GM04504 (cell line): ENCODE results near the gene CHST11.

Experiments used
- DNase-seq: peaks from one replicate; pipeline ENCODE4 v3.0.0-alpha.2; 2012; ENCODE audit warnings: low read depth

The CHST11 gene

DNA sequence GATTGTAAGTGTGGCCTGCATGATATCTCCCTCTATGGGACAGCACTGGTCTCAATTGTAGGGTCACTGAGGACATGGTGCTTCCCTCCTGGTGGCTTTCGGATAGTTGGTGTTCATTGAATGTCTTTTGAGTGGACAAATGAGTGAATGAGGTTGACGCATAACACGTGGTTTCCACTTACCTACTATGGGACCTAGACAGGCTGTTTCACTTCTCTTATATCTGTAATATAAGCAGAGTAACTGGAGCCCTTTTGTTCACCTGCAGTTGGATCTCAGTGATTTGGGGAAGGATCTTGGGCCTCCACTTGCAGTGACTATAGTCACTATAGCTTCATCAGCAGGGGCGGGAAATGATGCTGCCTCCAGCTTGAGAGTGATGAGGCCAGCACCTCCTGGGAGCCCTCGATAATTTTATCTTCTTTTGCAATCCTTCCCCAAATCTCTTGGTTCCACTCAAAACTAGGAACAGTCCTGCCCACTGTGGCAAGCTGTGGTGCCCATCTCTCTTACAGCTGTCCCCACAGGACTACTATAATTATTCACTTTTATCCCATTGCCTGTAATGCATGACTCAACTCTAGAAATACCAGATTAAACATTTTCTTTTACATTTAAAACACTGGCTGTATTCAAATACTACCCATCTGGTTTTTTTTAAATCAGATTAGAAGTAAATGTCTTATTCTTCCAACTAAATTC lies 242.9 kb downstream of the CHST11 start:
- DNase-seq = no peak

DNA sequence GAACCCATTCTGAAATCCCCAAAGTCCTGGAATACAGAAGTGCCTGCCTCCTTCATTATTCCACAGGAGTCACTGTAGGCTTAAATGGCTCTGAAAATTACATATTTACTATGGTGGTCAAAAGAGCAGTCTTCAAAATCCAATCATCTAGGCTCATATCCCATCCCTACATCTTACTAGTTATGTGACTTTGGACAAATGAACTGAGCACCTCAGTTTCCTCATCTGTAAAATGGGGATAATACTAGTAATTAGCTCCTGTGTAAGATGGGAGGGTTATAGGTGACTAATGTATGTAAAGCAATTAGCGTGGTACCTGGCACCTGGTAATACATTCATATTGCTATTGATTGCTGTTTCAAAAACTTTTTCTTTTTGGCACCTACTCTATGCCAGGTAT lies 243.6 kb downstream of the CHST11 start:
- DNase-seq = no peak

DNA sequence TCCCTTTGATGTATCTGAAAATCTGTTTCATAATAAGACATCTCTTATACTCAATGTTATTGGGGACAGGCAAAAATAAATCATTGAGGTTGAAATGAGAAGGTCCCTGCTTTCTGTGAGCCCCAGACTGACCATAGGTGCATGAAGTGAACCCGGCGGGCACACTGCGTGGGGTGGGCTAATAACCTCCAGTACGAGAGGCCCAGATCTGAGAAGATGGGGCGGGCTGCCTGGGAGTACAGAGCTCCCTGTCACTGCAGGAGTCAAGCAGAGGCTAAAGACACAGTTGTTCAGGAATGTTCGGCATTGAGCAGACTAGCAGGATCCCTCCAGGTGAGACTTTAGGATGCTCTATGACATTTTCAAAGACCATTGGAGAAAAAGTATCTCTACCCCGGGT lies 244.6 kb downstream of the CHST11 start:
- no peak for DNase-seq

DNA sequence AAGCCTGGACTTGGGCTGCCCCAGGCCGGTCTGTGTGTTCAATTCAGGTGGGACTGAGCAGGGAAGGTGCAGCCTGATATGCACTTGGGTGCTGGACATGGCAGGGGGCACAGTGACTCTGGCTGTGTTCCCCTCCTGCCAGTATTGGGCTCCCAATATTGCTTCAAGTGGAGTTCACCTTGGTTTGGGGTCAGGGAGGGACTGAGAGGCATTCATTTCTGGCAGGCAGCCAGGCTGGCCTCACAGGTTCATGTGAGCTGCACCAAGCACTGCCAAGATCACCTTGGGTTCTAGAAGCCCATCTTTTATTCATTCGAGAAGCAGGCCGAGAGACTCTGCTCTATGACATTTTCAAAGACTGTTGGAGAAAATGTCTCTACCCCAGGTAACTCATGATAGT lies 245.0 kb downstream of the CHST11 start:
- DNase-seq = no peak

DNA sequence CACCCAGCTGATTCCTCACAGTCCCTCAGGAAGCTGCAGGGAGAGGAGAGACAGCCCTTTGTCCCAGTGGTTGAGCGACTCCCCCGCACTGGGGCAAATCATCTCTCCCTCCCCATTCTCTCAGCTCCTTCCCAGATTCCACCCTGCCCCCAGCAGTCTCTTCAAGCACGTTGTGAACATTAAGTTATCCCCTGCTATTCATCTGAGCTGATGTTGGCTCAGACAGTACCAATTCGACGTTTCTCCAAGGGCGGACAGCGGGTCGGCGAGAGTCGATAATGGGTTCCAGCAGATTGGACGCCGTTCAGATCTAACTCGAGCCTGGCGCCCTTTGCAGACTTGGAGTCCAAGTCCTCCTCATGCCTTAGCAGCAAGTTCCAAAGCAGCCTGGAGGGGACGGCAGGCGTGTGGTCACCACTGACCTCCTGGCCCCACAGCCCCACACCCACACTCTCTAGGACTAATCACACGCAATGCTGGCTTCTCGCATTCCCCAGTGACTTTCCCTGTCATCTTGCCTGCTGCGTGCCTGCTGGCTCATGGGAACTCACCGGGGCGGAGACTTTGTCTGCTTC lies 245.9 kb downstream of the CHST11 start:
- peak; percentile 80 for DNase-seq

DNA sequence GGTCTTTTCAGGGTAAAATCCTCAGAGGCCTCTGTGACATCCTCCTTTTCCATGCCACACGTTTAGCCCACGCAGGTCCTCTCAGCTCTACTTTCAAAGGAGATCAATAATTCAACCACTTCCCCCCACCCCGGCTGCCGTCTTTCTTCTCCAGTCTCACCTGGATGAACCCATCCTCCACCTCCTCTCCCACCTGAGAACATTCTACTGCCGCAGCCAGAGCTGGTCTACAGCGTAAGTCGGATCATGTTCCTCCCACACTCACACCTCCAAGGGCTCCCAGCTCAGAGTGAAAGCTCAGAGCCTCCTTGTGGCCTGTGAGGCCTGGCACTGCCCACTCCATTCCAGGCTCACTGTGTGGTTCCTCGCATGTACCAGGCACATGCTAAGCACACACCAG lies 246.6 kb downstream of the CHST11 start:
- no peak for DNase-seq

DNA sequence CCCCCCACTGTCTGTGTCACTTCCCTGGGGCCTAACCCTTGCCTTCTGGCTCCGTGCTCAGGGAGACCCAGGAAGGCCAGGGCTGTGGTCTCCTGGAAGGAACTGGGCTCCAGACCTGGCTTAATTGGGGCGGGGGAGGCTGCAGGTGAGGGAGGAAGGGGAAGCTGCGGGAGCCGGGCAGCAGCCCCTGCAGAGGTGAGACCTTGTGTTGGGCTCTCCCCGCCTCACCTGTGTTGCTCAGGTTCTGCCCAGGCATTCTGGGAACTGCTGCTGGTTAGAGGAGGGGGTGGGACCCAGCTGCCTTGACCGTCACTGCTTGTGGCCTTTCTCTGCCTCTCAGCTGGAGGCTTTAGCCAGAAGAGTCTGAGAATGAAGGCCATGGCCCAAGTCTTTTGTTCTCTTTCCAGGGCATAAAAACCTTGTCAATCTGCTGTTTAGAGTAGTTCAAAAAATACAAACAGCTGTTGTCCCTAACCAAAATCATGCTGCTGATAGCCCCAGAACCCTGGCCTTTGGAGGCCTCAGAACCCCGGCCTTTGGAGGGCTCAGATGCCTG lies 247.6 kb downstream of the CHST11 start:
- DNase-seq = no peak

DNA sequence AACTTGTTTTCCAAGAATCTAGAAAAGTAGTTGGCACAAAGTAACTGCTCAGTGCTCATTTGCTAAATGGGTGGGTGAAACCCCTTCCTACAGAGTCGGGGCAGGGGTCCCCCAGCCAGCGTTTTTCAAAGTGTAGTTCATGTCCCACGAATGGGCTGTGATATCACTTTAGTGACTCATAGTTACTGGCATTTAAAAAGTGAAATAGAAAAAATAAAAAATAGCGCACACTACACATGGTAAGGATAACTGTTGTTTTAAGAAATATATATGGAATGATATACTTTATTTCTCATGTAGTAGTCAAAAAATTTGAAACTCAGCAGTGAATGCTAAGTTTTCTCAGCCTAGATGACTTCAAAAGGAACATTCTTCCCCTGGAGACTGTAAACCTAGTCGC lies 250.4 kb downstream of the CHST11 start:
- DNase-seq = no peak

DNA sequence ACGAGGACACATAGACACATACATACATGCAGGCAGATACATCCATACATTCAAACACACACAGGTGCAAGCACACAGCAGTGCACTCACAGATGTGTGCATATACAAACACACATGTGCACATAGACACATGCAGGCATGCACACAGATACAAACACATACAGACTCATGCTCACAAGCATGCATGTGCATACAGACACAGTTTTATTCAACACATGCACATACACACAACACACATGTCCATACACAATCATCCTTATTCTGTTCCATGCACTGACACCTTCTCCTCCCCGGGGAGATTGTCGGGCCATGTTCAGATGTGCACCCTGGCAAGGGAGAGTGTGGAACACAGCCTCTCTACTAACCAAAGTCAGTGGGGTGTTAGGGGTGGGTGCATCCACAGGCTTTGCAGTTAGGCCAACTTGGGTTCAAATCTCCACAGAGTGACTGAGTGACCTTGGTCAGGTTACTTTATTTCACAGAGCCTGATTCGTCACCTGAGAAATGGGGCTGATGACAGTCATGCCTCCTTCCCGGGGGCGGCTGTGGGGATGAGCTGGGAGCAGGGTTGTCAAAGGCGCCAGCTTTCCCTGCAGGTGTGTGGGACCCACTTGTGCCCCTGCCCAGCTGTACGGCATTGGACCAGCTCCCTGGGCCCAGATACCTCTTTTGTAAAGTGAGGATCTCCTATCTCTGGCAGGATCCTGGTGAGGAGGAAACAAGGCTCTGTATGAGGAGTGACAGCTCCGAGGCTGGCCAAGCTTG lies 251.2 kb downstream of the CHST11 start:
- no peak for DNase-seq

DNA sequence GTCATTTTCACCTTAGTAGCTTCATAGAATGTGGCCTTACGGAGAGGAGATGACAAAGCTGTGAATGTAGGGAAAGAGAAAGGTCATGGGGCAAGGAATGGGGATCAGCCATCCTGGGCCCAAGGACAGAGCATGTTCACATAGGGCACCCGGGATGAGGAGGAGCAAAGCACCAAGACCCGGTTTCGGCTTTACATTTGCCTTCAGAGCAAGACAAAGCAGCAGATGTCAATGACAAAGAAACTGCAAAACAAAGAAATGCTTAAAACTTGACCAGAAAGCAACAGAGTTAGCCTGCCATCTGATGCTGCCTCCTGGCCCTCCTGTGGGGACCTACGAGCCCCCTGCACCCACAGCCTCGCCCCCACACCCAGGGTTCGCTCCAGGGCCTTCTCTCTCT lies 252.1 kb downstream of the CHST11 start:
- DNase-seq = no peak

DNA sequence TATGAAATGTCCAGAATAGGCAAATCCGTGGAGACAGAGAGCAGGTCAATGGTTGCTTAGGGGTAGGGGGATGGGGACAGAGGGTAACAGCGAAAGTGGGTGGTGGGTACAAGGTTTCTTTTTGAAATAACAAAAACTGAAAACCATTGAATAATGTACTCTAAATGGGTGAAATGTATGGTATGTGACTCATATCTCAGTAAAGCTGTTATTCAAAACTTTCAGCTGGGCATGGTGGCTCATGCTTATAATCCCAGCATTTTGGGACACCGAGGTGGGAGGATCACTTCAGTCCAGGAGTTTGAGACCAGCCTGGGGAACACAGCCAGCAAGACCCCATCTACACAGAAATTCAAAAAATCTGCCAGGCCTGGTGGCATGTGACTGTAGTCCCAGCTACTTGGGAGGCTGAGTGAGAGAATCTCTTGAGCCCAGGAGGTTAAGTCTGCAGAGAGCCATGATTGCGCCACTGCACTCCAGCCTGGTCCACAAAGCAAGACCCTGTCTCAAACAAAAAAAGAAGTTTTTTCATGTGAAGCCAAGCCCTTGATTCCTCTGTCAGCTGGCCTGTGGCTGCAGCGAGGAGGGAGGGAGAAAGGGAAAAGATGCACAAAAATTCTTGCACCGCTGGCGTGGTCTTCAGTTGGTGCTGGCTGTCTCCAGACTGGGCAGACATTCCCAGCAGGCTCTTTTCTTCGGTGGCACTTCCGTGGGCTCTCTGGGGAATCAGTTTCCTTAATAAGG lies 253.1 kb downstream of the CHST11 start:
- no peak for DNase-seq

DNA sequence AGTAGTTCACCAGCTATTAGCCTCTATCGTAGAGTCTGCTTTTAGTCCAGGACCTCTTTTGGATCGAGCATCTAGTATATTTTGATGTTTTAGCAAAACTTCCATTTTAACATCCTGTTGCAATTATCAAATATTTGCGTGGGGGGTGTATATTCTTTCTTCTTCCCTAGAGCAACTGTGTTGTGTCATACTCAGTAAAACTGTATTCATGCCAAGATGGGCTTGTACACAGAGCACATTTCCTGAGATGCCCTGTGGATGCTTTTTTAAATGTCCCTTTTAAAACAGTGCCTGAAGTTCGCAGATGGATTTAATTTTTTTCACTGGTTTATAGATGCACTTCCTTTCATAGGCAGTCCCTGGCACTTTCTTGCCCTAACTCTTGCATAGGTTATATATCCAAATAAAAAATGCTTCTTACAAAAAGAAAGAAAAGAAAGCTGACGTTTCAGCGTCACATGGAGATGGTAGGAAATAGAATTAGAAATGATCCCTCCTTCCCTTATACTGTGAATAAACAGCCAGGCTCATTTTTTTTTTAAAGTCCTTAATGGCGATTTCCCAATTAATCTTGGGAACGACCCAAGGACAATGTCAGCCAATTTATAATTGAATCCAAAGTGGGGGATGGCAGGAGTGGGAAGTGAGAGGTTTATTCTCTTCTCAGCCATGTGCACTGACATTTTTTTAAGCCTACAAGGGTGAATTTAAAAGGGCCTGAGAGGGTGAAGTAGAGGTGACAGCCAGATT lies 254.4 kb downstream of the CHST11 start:
- peak; percentile 83 for DNase-seq

DNA sequence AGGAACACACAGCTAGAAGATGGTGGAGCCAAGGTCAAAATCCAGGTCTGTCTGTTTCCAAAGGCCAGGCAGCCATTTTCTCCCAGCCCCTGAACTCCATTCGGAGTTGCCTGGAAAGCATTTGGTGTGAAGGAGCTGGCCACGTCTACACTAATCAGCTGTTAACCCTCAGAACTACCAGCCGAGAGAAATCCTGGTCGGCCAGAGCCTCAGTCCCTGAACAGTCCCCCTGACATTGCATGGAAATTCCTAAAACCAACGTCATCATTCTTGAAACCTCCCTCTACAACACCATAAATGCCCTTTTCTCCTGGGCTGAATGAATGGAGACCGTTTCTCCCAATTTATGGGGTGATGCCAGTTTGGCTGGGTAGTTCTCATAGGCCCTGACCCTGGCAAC lies 255.7 kb downstream of the CHST11 start:
- DNase-seq = no peak

DNA sequence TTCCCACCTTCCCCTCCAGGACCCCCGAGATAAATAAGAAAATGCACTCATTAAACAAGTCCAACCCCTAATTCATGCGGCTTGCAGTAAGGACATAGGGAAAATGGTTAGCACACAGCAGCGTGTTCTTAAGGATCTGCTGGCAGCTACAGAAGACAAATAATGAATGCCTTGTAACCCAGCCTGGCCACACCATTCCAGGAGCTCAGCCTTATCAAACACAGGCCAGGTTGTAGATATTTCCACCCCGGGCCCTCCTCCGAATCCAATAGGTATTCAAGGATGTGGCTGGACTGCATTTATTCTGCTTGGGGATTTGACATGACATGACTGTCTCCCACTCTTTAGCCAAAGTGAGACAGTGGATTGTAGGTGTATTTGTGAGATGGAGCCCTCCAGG lies 256.2 kb downstream of the CHST11 start:
- DNase-seq = no peak

DNA sequence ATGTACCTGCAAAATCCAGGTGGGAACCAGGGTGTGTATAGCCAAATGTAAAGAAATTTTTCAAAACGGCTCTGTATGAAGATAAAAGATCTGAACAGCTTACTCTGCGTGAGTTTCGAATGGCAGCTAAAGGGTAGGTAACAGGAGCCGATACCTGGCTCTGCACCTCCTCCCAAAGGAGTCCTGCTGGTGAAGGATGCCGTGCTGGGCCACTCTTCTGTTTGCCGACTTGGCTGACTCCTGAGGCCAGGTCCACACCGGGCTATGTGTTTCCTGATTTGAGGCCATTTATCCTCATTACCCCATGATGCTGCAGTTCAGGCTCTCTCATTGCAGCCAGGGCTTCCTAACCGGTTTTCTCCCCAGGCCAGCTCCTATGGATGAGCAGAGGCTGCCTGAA lies 256.7 kb downstream of the CHST11 start:
- no peak for DNase-seq

DNA sequence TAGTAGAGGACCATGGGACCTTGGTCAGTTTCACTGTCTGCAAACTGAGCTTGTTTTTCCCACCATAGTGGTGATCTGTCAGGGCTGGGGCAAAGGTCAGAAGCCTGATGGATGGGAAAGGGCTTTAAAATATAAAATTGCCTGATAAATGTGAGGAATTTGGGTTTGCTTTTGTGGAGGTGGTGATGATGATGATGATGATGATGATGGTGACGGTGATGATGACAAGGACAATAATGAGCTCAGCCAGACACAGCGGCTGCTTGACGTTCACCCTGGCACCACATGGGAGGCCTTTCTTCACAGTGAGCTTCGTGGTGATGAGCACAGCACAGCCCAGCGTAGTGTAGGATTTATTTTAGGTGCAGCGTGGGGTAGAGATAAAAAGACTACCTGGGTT lies 257.6 kb downstream of the CHST11 start:
- no peak for DNase-seq

DNA sequence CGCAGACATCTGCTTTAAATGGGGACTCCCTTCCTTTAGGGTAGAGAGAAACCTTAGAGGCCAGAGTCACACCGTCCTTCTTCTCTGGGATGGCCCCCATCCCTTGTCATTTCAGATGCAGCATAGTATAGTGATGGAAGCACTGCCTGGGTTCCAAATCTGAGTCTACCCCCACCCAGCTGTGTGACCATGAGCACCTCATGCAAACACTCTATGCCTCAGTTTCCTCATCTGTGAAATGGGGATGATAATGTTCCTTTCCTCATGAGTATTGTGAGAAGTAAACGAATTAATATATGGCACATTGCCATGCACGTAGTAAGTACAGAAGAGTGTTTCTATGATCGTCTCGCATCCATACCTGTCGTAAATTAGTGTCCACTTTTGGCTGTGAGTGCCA lies 259.4 kb downstream of the CHST11 start:
- DNase-seq = no peak

DNA sequence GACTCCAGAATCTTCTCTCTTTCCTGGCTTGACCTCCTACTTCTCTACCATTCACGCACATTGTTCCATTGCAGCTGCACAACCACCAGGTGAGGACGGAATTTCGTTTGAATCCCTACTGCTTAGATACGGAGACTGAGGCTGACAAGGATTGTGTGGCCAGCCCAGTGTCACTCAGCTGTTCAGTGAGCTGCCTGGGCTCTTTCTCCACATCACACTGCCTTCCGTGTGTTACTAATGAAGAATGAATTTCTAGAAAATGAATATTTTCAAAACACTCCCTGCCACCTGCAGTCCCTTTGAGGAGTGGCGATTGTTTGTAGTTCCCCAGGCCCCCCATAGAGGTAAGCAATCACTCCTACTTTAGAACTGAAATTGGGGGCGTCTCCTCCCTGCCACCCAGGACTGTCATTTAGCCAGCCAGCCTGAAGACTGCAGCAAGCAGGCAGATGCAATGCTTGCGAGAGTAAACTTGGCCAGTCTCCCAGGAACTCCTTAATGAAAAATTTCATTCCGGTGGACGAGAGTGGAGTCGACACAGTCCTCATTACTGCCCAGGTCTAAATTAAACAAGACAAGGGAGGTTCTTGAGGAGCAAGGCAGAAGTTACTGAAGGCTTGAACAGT lies 261.7 kb downstream of the CHST11 start:
- DNase-seq = no peak

DNA sequence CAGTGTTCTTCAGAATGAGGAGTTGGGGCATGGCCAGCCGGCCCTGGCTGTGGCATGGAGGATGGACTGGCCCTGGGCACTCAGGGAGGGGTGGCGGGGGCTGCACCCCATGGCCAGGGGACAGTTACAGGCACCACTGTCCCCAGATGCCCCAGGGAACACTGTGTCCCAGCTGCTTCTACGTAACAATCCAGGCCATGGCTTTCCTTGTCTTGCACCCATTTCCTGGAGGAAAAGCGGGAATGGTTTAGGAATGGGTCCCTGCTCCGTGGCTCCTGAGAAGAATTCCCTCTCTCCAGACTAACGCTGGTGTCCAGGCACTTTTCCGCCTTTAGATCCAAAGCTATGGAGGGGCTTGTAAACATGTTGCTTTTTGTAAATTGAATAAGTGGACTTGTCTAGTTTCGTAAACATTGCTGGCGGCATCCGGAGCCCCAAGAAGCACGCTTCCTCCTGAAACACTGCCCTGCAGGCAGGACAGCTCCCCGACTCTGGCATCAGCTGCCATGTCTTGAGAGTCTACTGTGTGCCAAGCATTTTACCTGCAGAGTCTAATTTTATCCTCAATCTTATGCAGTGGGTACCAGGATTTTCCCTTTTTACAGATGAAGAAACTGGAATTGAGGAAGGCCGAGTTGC lies 263.1 kb downstream of the CHST11 start:
- DNase-seq = no peak

DNA sequence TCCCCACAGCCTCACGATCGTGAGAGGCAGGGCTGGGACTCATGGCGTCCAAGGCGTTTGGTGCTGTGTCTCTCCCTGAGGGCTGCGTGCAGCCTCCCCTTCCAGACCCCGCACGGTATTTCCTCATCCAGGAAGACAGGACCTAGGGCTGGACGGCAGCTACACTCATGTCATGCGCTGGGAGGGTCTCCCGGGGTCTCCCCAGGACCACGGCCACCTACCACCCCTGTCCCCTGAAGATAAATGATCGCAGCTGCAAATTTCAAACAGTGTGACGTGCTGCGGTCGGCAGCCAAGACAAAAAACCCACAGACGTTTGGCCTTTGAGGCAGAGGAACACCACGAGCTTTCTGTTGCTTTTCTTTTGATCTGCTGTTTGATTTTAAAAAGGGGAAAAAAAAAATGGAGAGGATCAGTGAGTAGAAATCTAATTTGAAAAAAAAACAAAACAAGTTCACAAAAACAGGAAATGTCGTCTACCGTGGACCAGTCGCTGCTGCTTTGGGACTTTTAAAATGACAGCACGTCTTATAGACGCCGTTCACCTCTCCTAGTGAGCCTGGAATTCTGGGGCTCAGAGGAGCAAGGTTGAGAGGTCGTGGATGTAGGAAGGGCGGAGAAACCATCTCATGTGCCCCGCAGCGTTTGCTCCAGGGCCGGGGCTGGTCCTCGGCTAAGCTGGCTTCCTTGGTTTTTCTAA lies 263.7 kb downstream of the CHST11 start:
- DNase-seq = no peak
